GM18508 (cell line): Measurements from ENCODE around the gene KCTD12.

Experiments
- ATAC-seq: cut with Tn5 transposase; IDR thresholded peaks from one replicate; pipeline ENCODE4 v1.9.1; 2021; ENCODE audit warnings: moderate number of reproducible peaks; ENCODE audit not compliant: insufficient read depth, unreplicated experiment

KCTD12 gene

DNA sequence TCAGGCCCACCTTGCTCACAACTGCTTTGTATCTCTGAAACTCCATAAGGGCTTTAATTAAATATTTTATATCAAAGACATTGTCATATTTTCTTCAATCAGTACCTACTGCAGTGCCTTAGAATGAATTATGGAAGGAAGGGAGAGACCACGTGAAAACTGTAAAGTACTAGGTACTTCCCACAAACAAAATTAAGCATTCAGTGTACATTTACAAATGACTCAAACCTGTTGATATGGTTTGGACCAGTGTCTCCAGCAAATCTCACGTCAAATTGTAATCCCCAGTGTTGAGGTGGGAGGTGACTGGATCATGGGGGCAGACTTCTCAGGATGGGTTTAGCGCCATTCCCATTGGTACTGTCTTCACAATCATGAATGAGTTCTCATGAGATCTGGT lies 23.2 kb downstream of the KCTD12 start:
- no peak for ATAC-seq

DNA sequence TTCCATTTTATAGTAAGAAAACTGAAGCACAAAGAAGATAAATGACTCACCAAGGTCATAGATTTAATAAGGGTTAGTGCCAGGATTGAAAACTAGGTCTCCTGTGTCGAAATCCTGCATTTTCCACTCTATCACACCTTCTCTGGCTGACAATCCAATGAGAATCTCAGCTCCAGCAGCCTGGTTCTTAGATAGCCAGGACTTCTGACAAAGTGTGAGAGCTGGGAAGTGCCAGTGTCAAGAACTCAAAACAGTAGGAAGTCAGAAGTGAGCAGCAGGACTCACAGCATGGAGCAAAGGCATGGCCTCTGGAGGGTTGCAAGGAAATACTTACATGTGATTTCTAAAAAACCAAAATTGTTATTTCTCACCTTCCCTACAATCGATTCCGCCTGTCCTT lies 24.3 kb downstream of the KCTD12 start:
- ATAC-seq: no peak

DNA sequence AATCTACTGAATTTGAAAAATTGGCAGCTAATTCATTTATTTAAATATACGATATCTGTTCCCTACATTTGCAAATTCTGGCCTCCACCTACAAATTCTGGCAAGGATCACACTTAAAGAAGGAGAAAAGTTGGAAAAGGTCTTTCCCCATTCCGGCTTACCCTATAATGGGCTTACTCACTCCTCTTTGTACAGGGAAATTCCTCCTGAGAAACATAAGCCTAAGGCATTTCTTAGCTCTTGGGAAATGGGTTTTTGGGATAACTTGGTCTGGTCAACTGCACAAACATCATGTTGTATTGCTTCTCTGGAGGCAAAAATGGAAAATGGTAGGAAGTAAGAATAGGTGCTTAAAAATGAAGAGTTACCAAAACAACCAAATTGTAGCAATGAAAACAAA lies 25.5 kb downstream of the KCTD12 start:
- ATAC-seq: no peak

DNA sequence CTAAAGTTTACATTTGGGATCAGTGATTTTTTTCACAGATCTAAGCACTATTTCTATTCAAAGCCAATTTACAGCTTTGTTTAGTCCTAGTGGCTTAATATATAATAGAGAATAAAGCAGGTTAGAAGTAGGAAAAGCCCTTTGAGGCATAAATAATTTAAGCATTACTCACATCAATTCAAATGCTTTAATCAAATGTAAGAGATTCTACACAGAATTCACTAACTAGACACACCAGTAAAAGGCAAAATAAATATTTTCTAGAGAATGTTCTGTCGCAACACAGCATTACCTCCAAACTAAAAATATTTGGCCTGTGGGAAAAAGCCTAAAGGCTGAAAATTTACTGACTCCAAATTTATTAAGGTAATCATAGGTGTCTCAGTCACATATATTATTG lies 31.3 kb downstream of the KCTD12 start:
- ATAC-seq: no peak

DNA sequence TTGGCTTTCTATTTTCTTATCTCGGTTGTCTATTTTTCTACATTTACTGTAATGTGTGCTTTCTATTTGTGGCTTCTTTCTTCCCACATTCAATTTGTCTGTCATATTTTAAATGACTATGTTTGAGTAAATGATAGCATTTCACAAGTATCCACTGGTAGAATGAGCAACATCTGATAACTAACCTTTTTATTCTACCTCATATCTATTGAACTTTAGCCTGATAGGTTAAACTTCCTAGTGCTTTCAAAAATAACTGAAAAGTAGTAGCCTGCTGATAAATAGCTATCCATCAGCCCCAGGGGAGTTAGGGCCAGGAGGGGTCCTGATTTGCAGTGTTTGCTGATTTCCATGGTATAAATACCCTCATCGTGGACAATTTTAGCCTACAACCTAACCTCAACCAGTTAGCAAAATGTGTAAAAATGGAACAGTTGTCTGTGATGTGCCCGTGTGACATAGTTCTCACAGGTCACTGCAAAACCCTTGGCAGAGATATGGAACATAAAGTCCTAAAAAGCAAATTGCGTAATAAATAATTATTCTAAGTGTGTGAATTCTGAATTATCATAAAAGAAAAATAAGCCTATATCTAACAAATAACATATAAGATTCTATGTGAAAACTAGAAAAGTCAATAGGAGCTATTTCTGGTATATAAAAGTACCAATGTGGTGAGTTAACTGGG lies 32.1 kb downstream of the KCTD12 start:
- ATAC-seq: no peak

DNA sequence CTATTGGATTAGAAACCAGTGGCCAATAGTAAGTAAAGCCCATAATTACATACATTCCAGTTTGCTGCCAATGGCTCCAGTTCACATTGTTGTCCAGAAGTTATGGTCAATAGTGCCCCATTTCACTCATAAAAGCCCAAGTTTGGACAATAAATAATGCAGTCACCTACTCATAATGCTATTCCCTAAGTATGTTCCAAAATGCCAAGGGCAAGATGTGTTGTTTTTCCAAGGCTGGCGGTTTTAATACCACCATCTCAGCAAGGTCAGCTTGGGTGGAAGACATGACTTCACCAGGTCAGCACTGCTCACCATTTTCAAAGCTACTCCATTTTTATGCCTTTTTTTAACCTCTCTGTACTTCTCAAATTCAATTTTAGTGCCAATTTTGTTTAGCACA lies 32.7 kb downstream of the KCTD12 start:
- no peak for ATAC-seq

DNA sequence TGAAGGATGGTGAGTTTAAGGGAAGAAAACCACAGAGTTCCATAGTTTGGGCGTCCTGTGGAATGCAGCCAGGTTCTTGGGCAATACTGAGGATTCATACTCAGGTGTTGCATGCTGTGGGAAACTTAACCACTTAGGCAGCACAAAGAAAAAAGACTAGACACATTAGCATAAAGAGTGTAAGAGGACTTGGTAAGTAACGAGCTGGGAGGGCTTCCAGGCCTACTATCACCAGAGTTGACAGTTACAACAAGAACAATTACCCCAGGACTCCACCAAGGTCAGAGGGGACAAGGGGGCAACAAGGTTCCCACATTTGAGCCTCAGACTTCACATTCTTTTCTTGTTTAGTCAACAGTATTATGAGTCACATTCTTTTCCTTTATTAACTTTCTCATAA lies 33.2 kb downstream of the KCTD12 start:
- ATAC-seq: no peak

DNA sequence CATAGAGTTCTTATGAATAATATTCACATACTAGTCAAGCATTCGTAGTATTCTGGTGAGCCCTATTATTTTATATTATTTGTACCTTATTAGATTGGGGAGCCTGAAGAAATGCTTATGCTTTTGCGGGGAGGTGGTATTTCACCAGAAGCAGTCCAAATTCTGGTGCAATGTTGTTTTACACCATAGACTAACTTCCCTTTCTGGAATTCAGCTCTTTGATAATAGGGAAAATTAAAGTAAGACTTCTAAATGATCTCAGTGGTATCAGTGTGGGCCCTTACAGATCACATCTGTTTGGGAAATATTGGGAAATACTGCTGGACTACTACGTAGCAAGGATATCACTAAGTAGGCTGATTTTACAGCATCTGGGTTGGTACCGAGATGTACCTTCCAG lies 34.2 kb downstream of the KCTD12 start:
- no peak for ATAC-seq

DNA sequence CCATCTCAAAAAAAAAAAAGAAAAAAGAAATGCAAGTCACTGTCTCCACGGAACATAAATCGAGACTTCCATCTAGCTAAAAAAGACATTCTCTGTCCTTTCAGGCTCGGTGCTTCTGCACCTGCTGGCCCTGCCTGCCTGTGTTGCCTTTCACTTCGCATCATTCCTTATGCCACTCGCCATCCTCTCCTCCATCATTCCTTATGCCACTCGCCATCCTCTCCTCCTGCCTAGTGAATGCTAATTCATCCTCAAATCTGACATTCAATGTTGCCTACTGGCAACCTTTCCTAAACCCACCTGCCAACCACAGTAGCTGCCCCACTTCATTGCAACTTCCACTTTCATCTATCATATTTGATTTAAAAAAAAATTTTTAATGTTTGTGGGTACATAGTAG lies 36.7 kb downstream of the KCTD12 start:
- no peak for ATAC-seq

DNA sequence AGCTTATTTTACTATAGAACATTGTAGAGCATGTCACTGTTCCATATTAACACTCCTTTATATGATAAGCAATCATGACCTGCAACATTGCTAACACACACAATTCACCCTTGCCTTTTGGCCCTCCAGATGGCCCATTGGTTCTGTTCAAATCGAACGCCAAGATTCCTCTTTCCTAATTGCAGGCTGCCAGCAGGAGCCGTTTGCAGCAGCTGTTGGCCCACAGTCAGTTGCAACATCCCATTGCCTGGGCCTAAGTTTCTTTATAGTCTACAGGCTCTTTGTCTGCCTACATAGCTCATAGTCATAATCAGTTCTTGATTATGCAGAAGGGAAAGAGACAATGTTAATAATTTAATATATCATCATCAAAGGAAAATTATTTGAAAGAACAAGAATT lies 37.6 kb downstream of the KCTD12 start:
- ATAC-seq: no peak

DNA sequence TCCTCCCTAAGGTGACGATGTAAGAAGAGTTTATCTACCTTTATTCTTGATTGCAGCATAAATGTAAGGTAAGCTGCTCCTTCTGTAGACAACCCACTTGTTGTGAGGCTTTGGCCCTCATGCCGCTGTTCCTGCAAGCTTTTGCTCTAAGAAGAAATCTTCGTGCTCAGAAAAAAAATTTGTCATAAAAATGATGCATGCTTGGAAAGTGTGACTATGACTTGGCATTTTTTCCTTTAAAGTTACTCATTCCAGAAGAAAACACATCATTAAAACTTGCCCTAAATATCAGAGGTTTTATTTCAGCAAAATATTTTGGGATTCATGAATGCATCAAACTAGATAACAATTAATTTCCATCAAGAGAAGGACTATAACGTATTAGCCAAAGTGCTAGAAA lies 39.8 kb downstream of the KCTD12 start:
- no peak for ATAC-seq

DNA sequence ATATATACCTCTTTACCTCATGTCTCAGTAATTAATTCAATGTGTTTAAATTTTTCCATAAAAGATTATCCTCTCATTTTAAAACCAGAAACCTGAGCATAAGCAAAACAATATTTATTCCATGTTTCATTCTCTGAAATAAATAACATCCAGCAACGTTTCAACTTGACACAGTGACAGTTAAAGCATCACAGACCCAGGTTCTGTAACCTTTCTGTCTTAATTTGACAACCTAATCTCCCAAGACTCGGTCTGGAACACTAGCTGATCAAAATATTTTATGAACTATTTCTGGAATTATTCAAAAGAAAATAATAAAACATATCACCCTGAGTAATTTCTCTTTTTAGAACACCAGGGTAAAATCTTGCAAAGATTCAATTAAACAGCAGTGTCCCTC lies 40.3 kb downstream of the KCTD12 start:
- no peak for ATAC-seq

DNA sequence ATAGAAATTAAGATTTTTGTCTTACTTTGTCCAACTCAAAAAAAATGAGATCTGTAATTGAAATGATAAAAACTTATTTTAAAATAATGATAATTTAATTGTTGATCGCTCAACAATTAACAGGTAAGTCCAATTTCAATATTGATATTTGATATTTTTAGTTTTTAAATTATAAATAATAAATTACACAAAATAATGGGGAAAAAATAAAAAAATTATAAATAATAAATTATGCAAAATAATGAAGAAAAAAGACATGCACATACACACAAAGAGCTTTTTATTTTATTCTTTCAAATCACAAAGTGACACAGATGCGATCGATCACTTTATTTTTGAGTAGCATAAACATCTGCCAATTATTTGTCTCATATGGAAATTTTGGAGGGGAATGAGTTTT lies 40.8 kb downstream of the KCTD12 start:
- ATAC-seq: no peak

DNA sequence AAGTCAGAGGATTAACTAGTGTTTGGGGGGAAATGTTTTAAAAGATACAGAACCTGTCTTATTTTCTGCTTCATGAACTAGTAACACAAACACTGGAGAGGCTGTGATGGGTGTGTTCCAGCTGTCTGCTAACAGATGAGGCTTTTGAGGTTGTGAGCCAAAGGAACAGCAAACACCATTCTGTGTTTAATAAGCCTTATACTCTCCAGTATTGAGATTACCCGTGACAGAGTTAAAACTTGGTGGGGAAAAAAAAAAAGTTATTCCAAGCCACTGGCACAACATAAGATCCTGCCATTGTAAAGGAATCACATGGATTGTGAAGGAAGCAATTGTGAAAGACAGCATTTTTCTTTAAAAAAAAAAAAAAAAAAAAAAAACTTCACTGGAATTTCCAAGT lies 48.4 kb downstream of the KCTD12 start:
- ATAC-seq: no peak

DNA sequence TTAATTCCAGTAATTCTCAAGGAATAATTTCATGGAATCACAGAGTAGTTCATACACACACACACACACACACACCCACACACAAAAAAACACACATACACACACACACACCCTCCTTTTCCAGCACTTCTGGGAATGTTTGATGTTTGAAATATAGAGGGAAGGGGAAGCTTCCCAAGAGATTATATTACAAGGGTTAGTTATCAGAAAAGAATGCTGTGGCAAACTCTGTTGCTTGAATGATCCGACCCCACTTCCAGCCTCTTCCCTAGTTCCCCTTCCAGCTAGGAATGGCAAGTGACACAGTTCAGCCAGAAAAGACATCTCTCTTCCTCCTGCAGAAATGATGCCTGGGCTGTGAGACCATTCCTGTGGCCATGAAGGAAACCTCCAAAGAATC lies 49.9 kb downstream of the KCTD12 start:
- ATAC-seq: no peak

DNA sequence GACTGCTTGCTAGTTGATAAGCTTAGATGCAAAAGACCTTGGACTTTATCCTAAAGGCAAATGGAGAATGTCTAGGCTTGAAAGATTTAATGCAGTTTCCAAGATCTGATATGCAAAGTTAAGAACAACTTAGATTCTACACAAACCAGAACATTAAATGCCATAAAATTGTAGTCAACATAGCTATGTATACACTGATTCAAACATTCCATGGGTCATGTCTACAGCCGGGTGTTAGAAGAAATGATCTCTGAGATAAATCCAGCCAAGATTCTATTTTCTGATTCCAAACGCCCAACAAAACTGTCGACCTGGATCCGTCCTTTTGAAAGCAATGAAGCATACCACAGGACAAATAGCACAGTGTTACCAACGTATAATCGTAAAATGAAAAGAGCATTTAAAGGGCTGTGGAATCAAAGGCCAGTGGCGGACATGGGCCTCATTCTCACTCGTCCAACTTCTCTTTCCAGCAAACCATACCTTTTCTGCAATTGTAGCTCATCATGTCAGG lies 52.7 kb downstream of the KCTD12 start:
- no peak for ATAC-seq

DNA sequence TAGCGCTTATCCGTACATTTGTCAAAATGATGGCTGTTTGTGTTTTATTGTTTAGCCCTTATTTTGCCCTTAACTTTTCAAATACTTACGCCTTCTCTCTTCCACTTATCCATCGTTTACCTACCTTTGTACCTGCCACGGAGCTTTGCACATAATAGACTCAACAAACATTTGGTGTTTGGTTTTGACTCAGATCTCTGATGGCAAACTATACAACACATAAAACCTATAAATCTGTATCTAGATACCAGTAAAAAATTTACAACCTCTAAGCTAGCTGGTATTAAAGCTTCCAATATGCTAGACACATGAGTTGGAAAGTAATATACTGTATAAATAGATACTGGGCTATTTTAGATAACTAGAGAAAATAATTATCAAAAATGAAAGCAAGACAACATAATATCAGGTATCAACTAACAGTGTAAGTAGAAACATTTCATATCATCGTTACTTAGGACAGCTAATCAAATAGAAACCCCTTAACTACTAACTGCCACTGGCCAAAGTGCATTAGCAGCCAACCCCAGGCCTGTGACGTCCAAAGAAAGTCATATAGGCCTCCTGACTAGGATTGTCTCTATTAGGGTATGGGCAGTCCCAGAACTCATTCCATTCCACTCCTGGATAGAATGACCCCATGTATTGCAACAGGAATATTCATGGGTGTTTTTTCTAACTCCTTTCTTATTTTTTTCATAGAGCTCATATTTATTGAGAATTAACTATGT lies 53.8 kb downstream of the KCTD12 start:
- ATAC-seq: no peak

DNA sequence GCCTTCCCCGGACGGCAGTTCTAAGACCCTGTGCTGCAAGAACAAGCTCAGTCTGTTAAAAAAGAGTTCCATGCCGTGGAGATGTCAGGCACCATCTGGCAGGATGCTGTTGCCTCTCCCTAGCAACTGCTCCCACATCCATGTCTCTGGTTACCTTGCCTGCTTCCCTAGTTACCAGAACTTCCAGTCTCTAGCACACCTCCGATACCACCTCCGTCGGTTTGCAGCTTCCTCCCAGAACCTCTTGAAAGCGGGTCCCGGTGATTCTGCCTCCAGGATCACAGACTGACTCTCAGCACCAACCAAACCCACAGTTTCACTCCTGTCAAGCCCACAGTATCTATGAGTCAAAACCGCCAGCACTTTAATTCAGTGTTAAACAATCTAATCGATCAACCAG lies 55.4 kb downstream of the KCTD12 start:
- no peak for ATAC-seq
